ENCODE data around the gene ZNF565. TPM values are rescaled to one million over a fixed set of nuclear protein-coding genes. Genes with fewer than 3 reads are reported as not detected.

Gene ZNF565
- total RNA-seq: 5.1 and 6.6 TPM in 2 replicates

DNA sequence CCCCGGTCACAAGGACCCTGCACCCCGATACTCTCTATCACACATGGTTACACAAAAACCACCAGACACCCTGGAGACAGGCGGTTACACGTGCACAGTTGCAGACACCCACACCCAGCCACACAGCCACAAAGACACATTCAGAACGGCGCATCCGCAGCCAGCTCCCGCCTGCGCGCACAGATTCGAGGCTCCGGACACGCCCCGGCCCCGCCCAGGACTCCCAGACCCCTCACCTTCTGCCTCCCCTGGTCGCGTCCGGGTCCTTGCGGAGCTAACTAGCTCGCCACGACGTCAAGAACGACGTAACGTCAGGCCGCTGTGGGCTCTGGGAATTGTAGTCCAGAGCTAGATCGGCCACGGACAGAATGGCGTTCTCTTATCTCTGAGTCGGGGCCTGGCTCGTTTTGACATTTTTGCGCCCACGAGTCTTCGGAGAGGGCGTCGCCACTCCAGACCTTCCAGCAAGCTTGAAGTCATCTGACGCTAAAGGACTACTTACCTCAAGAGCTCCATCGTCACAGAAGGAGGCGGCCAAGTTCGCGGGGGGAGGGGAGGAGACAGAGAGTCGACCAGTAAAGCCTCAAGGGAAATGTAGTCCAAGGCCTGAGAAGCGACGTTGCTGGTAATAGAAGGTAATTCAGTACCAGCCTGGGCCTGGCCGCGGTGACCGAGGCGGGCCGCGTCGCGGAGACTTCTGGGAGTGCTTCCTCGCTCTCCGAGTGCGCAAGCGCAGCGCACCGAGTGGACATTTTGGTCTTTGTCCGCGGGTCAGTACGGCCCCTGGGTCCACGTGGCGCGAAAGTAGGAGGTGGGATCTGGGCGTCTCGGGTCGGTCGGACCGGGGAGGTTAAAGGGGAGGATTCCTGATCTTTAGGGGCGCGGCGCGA, at the start of gene ZNF565, which contains the start of gene ZNF146:
Gene ZNF565 (minus strand): TSS at position 280 of the 890 bp plus-strand sequence. CDS start 12,680 bp downstream, outside the sequence.
Gene ZNF146 (plus strand): TSS at position 721 of the 890 bp plus-strand sequence. CDS start 21,335 bp downstream, outside the sequence.

GRCh38 chr19:36152352-36153091, 61.9 kb downstream of the ZNF565 start, which contains the start of gene COX7A1:
Gene COX7A1, minus strand, starts transcription at chr19:36152447. Its CDS starts 40 bp downstream, at chr19:36152407.

GRCh38 chr19:36139473-36140303, 74.8 kb downstream of the ZNF565 start, which contains the start of gene CAPNS1:
Gene CAPNS1, plus strand, starts transcription at chr19:36140066. Its CDS starts 946 bp downstream, at chr19:36141012.

Small RNAs within 50 kb of the gene (small RNA-seq; reads per million reads assigned to genes)
- gene RF00019: not detected

Other genes starting within 250 kb of the ZNF565 start
- 14.9 and 18.0 TPM in 2 replicates for gene SDHAF1, start 219.5 kb downstream of the ZNF565 start, total RNA-seq
- gene SYNE4, start 205.9 kb downstream of the ZNF565 start, total RNA-seq: under 0.01 TPM in 1 of 2 replicates, not detected in the other
- gene ALKBH6, start 200.5 kb downstream of the ZNF565 start, total RNA-seq: 12.7 and 14.3 TPM in 2 replicates
- gene CLIP3, start 181.8 kb downstream of the ZNF565 start, total RNA-seq: 5.5 and 6.2 TPM in 2 replicates
- gene THAP8, start 160.4 kb downstream of the ZNF565 start, total RNA-seq: 1.4 and 3.7 TPM in 2 replicates
- 4.0 and 9.6 TPM in 2 replicates for gene WDR62, start 159.8 kb downstream of the ZNF565 start, total RNA-seq
- gene OVOL3, start 103.5 kb downstream of the ZNF565 start, total RNA-seq: not detected in 2 replicates
- 51.8 and 59.2 TPM in 2 replicates for gene POLR2I, start 99.8 kb downstream of the ZNF565 start, total RNA-seq
- gene TBCB, start 99.2 kb downstream of the ZNF565 start, total RNA-seq: 96.8 and 161 TPM in 2 replicates
- 343 and 389 TPM in 2 replicates for gene CAPNS1, start 74.6 kb downstream of the ZNF565 start, total RNA-seq
- 3.3 TPM in 2 replicates for gene COX7A1, start 62.2 kb downstream of the ZNF565 start, total RNA-seq
- 50.7 and 66.1 TPM in 2 replicates for gene ZNF146, start 441 bp upstream of the ZNF565 start, total RNA-seq
- 1.1 and 1.8 TPM in 2 replicates for gene ZFP14, start 164.5 kb upstream of the ZNF565 start, total RNA-seq
- 4.8 and 5.5 TPM in 2 replicates for gene ZFP82, start 204.0 kb upstream of the ZNF565 start, total RNA-seq

Data from subcutaneous preadipocyte (primary cell).